NCI-H345 (cell line): ENCODE data around the gene CNKSR2.
"Not testable (repeated sequence)": the region's sequence is repeated elsewhere in the genome, so short reads cannot be mapped to it uniquely, and the experiment has no call there.

Experiments used
- DNase-seq: peaks from one replicate; lab custom pipeline; 2025; lab: John Stamatoyannopoulos, UW

Gene CNKSR2

GRCh38 chrX:21440911-21441310 lies 66.7 kb downstream of the CNKSR2 start:
- no peak for DNase-seq

GRCh38 chrX:21457718-21458117 lies 83.5 kb downstream of the CNKSR2 start:
- no peak for DNase-seq

DNA sequence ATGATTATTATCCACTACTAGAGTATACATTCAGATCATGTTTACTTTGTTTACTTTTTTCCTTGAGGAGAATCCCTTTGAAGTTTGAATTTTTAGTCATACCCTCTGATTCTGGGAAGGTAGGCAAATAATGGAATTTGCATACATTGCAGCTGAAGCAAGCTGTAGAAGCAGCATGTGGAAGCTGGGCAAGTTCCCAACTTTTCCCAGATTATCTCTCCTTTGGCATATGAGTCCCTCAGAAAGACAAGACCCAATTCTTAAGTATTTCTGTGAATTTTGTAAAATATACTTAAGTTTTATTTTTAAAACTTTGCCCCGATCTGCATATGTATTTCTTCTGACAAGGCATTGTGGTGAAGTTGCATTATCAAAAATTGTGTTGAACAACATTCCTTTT lies 94.9 kb downstream of the CNKSR2 start:
- no peak for DNase-seq

GRCh38 chrX:21476909-21477308 lies 102.7 kb downstream of the CNKSR2 start:
- DNase-seq, result no peak

DNA sequence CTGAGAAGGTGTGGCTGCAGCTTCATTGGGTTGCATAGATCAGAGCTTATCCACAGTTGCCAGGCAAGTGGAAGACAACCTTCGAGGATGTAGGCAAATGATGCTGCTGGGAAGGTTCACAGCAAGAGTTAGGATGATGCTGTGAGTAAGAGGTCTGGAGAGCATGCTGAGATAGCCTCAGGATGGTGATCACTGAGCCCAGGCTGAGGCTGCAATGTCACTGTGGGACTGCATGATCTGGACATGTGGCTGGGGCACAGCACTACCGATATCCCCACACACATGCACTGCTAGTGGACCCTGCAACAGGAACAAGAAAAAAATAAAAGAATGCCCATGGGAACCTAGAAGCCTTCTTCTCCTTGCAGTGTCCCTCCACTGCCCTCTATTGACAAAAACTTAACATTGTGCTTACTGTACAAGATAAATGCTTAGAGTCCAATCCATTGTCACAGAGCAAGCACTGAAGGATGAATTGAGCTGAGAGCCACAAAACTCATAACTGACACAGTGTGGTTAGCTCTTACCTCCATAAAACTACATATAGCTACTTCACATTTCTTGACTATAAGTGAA lies 105.6 kb downstream of the CNKSR2 start:
- peak; percentile 49 for DNase-seq

DNA sequence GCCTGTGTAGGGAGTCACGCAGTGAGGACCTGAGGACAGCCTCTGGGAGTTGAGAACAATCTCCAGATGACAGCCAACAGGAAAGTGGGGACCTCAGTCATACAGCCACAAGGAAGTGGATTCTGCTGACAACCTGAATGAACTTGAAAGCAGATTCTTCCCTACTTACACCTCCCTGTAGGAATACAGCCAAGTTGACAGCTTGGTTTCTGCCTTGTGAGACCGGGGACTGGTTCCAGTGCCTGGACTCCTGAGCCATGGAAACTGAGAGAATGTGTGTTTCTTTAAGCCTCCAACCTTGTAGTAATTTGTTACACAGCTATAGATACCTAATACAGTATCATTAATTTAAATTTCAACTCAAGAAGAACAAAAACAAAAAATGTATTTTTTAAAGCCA lies 107.5 kb downstream of the CNKSR2 start:
- no peak for DNase-seq

DNA sequence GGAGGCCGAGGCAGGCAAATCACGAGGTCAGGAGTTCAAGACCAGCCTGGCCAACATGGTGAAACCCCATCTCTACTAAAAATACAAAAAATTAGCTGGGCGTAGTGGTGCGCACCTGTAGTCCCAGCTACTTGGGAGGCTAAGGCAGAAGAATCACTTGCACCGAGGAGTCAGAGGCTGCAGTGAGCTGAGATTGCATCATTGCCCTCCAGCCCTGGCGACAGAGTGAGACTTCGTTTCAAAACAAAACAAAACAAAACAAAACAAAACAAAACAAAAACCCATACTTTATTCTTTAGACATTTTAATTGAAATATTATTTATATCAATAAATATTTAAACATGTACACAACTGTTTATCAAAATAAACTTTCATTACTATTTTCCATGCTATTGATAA lies 109.8 kb downstream of the CNKSR2 start:
- not testable (repeated sequence) for DNase-seq

GRCh38 chrX:21487832-21488231 lies 113.6 kb downstream of the CNKSR2 start:
- DNase-seq, result peak; percentile 89

GRCh38 chrX:21490341-21490740 lies 116.1 kb downstream of the CNKSR2 start:
- DNase-seq, result no peak

GRCh38 chrX:21493226-21493830 lies 119.1 kb downstream of the CNKSR2 start:
- peak; percentile 3 for DNase-seq

DNA sequence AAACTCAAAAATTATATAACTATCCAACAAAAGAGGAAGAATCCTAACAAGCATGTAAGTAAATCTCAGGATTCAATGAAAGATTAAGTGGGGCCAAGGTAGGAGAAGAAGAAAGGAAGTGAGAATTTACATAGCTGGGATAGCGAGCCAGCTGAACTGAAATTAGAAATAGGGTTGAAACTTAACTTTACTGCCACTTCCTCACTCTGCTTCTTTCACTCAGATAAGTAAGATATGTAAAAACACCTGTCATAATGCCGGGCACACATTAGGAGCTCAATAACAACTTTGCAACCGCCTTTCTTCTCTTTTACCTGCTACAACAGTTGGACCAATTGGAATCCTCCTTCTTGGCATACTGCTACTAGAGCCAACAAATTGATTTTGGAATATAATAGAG lies 129.4 kb downstream of the CNKSR2 start:
- DNase-seq, result no peak

GRCh38 chrX:21509912-21510311 lies 135.7 kb downstream of the CNKSR2 start:
- DNase-seq, result no peak

DNA sequence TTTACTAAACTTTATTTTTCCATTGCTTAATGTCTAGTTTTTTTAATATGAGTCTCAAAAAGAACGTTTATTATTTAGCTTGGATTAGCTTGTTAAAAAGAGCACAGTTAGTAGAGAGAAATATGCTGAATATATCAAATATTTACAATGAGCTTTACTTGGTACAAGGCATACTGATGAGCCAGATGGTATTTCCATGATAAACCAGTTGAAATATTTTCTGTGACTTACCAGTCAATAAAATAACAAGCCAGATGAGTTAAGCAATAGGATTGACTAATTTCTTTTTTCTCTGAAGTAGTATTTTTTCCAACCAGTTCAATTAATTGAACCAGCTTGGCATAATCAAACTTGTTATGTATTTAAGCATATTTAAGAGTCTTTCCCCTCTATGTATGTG lies 149.8 kb downstream of the CNKSR2 start:
- no peak for DNase-seq

GRCh38 chrX:21528076-21528475 lies 153.9 kb downstream of the CNKSR2 start:
- no peak for DNase-seq

GRCh38 chrX:21529771-21530170 lies 155.6 kb downstream of the CNKSR2 start:
- no peak for DNase-seq

DNA sequence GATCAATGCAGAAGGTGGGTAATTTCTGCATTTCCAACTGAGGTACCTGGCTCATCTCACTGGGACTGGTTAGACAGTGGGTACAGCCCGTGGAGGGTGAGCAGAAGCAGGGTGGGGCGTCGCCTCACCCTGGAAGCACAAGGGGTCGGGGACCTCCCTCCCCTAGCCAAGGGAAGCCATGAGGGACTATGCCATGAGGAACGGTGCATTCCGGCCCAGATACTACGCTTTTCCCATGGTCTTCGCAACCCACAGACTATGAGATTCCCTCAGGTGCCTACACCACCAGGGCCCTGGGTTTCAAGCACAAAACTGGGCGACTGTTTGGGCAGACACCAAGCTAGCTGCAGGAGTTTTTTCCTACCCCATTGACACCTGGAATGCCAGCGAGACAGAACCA lies 170.4 kb downstream of the CNKSR2 start:
- DNase-seq, result not testable (repeated sequence)

DNA sequence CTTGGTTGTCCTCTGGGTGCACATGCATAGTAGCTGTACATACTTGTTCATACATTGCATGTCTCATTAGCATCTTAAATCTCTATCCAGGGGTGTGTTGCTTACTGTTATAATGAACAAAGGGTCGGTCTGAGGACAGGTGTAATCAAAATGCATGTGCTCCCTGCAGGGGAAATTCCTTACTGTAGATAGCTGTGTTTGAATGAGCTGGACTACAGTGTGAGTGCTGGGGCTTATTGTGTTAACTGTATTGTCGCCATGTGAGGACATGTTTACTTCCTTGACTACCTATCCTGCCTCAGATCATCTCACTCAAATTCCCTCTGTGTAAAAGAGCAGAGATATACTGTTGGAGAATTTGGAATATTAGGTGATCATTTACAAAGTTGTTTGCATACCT lies 185.2 kb downstream of the CNKSR2 start:
- DNase-seq, result peak; percentile 17

GRCh38 chrX:21565025-21565424 lies 190.8 kb downstream of the CNKSR2 start:
- DNase-seq, result no peak

- no peak for DNase-seq
Measured at GRCh38 chrX:21574793-21575192, 200.6 kb downstream of the CNKSR2 start.

DNA sequence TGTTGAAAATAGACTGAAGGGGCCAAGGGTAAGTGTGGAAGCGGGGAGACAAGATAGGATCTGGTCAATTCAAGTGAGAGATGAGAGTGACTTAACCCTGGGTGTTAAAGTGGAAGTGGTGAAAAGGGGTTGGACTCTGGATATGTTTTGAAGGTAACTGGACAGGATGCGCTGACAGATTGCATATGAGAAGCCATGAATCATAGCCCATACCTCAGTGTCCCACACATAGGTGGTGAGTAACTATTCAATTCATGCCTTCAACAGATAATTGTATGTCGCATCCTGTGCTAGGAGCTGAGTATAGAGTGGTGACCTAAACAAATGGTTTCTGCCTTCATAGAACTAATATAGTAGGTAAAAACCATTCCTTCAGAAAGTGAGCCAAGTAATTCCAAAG lies 207.3 kb downstream of the CNKSR2 start:
- no peak for DNase-seq

- DNase-seq, result no peak
Measured at GRCh38 chrX:21586001-21586400, 211.8 kb downstream of the CNKSR2 start.

DNA sequence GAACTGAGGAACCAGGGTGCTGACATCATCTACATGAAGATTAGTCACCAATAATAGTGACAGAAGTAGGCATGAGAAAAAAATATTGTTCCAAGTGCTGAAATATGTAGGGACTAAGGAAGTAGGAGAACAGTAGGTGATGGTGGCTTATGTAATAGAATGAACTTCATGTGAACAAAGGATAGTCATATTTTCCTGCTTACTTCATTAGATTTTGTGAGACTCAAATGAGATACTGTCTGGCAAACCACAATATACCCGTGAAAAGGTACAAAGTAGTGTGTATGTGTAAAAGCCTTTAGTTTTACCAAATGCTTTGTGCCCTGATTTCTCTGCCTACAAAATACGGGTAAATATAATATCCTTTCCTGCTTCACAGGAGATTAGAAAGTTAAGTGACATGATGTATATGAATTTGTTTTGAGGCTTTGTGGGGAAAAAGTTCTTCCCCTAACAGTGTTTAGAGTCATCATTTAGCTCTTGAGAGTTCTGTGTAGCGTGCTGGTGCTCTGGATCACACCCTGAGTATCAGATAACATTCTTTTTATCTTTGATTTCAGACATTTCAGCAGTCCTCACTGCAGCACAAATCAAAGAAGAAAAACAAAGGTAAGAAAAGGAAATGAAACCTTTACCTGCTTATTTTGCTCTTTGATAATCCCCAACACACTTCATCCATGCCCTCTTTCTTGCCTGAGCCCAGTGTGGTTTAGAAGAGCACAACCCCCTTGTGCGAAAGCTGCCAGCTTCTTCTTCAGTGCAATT lies 216.0 kb downstream of the CNKSR2 start:
- DNase-seq, result no peak

- DNase-seq, result no peak
Measured at GRCh38 chrX:21606002-21606401, 231.8 kb downstream of the CNKSR2 start.

GRCh38 chrX:21610168-21610567 lies 235.9 kb downstream of the CNKSR2 start:
- DNase-seq, result no peak
